ENCODE data around the gene TSPAN14.

The TSPAN14 gene

GRCh38 chr10:80553436-80553835 lies 99.3 kb downstream of the TSPAN14 start:
- DNase-seq, result no peak

- DNase-seq, result no peak
Measured at GRCh38 chr10:80554050-80554449, 99.9 kb downstream of the TSPAN14 start.

GRCh38 chr10:80555415-80555814 lies 101.3 kb downstream of the TSPAN14 start:
- no peak for DNase-seq

- no peak for DNase-seq
Measured at GRCh38 chr10:80561950-80562349, 107.8 kb downstream of the TSPAN14 start.

- DNase-seq, result no peak
Measured at GRCh38 chr10:80567292-80567691, 113.2 kb downstream of the TSPAN14 start.

GRCh38 chr10:80569131-80569895 lies 115.2 kb downstream of the TSPAN14 start:
- DNase-seq, result no peak

- DNase-seq, result no peak
Measured at GRCh38 chr10:80571352-80571751, 117.2 kb downstream of the TSPAN14 start.

GRCh38 chr10:80579181-80579763 lies 125.2 kb downstream of the TSPAN14 start:
- no peak for DNase-seq

GRCh38 chr10:80579849-80580637 lies 125.9 kb downstream of the TSPAN14 start:
- DNase-seq, result no peak

- no peak for DNase-seq
Measured at GRCh38 chr10:80580638-80581468, 126.7 kb downstream of the TSPAN14 start.

- no peak for DNase-seq
Measured at GRCh38 chr10:80581469-80581835, 127.3 kb downstream of the TSPAN14 start.

- no peak for DNase-seq
Measured at GRCh38 chr10:80582286-80582960, 128.3 kb downstream of the TSPAN14 start.

All from right forelimb (tissue), 1 donor.